ENCODE results near the gene STX18.

The STX18 gene

DNA sequence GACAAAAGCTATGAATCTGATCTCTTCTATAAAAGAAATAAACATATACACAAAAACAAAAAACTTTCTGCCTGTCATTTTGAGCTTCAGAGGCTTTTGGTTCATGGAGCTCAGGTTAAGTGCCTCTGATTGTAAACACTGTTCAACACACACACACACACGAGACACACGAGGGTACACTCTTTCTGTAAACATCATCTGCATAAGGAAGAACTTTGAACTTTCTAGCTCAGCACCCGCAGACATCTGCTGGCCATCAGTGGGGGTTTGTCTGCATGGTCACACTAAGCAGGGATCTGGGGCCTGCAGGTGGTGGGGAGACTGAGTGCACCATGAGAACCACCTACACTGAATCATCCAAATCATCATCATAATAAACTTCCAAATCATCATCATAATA lies 54.9 kb downstream of the STX18 start:
- in situ Hi-C loops (cut with HindIII; ENCODE audit: low sequenced_read_pairs) = no loop called here
- TF ChIP-seq, protein P1, sequence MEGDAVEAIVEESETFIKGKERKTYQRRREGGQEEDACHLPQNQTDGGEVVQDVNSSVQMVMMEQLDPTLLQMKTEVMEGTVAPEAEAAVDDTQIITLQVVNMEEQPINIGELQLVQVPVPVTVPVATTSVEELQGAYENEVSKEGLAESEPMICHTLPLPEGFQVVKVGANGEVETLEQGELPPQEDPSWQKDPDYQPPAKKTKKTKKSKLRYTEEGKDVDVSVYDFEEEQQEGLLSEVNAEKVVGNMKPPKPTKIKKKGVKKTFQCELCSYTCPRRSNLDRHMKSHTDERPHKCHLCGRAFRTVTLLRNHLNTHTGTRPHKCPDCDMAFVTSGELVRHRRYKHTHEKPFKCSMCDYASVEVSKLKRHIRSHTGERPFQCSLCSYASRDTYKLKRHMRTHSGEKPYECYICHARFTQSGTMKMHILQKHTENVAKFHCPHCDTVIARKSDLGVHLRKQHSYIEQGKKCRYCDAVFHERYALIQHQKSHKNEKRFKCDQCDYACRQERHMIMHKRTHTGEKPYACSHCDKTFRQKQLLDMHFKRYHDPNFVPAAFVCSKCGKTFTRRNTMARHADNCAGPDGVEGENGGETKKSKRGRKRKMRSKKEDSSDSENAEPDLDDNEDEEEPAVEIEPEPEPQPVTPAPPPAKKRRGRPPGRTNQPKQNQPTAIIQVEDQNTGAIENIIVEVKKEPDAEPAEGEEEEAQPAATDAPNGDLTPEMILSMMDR (IDR thresholded peaks at IDR 0.05; ENCODE audit: low read depth, low read length, missing control alignments) = no peak
- H3K4me3 ChIP-seq (ENCODE audit: low read depth, low read length) = no peak overlapping the region
- no peak for DNase-seq (ENCODE audit: low read depth)

DNA sequence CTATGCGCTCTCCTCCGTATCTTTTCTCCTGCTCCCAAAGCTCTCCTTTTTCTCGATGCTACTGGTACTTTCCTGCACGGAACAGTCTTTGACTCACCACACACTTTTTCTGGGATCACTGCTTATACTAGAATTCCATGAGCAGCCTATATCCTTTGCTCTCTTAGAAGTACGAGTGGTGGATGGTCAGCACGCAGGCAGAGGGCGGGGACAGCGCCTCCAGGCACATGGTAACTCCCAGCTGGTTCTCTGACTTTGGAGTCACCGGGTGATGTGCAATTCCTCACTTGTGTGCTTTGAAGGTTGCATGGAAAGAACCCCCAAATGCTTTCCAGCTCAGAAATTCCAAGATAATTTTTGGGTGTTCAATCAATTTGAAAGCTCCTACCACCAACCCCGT lies 56.0 kb downstream of the STX18 start:
- in situ Hi-C loops (cut with HindIII; ENCODE audit: low sequenced_read_pairs) = no loop called here
- no peak overlapping the region for H3K4me3 ChIP-seq (ENCODE audit: low read depth, low read length)
- TF ChIP-seq, protein P1 (IDR thresholded peaks at IDR 0.05; ENCODE audit: low read depth, low read length, missing control alignments) = no peak
- DNase-seq (ENCODE audit: low read depth) = no peak

DNA sequence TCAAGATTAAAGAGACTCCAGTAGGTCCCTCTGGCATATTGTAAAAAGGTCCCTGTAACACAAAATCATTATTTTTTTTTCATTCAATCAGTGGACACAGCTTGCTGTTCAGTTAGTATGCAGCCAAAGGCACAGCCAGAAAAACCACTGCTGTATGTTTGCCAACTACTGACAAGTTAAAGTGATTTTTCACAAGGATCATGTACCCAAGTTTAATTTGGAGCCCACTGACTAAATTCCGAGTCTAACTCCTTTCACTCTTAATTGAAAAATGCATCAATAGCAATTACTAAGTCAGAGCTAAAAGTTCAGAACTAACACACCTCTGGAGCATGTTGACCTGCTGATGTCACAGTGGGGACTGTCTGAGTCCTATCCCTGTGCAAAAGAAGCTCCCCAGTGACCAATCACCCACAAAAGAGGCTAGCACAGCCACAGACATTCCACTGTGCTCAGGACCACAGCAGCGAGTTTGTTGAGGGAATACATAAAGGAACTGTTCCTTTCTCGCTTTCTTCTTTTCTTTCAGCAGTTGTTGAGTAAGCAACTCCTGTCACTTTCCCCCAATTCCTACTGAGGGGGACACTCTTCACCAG lies 60.4 kb downstream of the STX18 start:
- in situ Hi-C loops (cut with HindIII; ENCODE audit: low sequenced_read_pairs) = no loop called here
- H3K4me3 ChIP-seq (ENCODE audit: low read depth, low read length) = no peak overlapping the region
- TF ChIP-seq, protein P1 (IDR thresholded peaks at IDR 0.05; ENCODE audit: low read depth, low read length, missing control alignments) = no peak
- DNase-seq (ENCODE audit: low read depth) = peak; percentile 51

DNA sequence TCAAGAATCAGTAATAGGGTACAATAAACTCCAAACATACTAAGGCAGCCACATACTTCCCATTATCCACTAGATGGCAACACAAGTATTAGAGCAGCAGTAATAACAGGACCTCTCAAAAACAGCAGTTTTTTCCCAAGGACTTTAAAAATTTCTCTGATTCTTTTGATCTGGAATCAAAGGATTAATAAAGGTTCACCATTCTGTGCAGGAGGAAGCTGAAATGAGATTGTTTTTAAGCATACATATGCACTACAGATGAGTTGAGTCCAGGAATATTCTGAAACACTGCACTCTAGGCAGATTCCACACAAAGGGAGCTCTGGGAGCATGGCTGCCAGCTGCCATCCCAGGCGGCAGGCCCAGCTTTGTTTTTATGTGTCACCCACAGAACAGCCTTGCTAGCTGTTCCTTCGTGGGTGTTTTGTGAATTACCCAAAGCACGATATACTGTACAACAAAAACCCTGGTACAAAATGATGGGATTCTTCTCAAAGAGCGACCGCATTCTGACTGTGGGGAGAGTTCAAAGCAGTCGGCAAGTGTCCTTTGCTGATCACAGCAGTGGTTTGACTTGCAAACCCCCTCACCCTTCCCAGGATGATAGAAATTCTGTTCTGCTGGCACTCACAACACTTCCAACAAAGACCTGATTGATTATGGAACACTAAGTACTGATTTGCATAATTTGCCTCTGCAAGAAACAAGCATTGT lies 61.0 kb downstream of the STX18 start:
- H3K4me3 ChIP-seq (ENCODE audit: low read depth, low read length) = no peak overlapping the region
- TF ChIP-seq, protein P1 (IDR thresholded peaks at IDR 0.05; ENCODE audit: low read depth, low read length, missing control alignments) = peak; percentile 49
- DNase-seq (ENCODE audit: low read depth) = no peak
- in situ Hi-C loops (cut with HindIII; ENCODE audit: low sequenced_read_pairs) = no loop called here

DNA sequence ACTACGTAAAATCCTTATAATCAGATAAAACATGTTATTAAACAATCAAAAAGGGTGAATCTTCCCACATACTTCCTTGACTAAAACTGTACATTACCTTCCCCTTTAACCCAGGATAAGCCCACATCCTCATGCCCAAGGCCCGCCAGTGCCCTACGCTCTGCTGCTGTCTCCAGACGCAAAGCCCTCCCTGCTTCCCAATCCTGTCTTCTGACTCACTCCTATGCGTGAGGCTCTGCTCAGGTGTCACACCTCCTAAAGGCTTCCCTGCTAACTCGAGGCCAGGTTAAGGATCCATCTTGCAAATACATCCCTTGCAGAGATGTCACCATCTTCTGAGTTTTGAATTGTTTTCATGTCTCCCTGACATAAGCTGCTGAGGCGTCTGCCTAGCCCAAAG lies 61.6 kb downstream of the STX18 start:
- TF ChIP-seq, protein P1 (IDR thresholded peaks at IDR 0.05; ENCODE audit: low read depth, low read length, missing control alignments) = no peak
- in situ Hi-C loops (cut with HindIII; ENCODE audit: low sequenced_read_pairs) = no loop called here

DNA sequence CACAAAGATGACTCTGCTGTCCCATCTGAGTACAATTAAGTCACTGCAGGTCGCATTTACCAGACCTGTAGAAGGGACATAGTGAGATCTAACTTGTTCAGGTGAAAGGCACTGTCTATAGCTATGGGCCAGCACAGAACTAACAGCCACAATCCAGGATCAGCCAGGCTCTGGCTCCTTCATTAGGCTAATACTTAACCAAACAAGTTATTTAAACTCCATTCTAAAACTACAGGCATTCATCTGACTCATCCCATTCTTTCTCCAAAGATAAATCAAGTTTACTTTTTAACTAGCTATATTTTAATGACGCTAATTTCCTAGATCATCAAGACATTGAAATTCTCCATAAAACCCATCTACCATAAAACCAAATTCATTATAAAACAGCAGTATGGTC lies 62.5 kb downstream of the STX18 start:
- no peak overlapping the region for H3K4me3 ChIP-seq (ENCODE audit: low read depth, low read length)
- in situ Hi-C loops (cut with HindIII; ENCODE audit: low sequenced_read_pairs) = no loop called here
- no peak for DNase-seq (ENCODE audit: low read depth)
- TF ChIP-seq, protein P1 (IDR thresholded peaks at IDR 0.05; ENCODE audit: low read depth, low read length, missing control alignments) = no peak

More for the DNA sequence above, 61.6 kb downstream of the STX18 start:
- no peak for DNase-seq (ENCODE audit: low read depth)
- no peak overlapping the region for H3K4me3 ChIP-seq (ENCODE audit: low read depth, low read length)

Data from astrocyte of the cerebellum (primary cell).